NCI-H1694 treated with DMSO at 0.1 percent for 48 hours (cell line): ENCODE measurements around the gene ZSWIM6.
"Not testable (repeated sequence)": the region's sequence is repeated elsewhere in the genome, so short reads cannot be mapped to it uniquely, and the experiment has no call there.

Experiments used
- DNase-seq: peaks from one replicate; lab custom pipeline; 2025; lab: John Stamatoyannopoulos, UW

ZSWIM6 gene

DNA sequence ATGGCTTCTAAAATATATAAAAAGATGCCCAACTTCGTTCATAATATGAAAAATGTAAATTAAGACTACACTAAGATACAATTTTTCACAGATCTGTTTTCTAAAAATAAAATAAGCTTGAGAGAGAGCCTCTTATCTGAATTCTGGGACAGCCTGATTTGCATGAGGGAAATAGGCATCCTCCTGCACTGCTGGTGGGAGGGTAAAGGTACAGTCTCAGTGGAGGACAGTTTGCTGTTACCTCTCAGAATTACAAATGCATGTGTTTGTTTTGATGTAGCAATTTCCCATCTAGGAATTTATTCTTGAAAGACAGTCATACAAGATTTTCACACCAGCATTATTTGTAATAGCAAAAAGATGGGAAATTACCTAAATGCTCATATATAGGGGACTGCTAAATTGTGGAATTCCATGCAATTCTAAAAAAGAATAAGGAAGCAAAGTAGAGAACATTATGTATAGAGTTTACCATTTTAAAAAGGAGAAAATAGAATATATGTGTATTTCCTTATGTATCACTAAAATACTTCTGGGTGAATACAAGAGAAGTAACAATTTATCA lies 75.7 kb downstream of the ZSWIM6 start:
- no peak for DNase-seq

DNA sequence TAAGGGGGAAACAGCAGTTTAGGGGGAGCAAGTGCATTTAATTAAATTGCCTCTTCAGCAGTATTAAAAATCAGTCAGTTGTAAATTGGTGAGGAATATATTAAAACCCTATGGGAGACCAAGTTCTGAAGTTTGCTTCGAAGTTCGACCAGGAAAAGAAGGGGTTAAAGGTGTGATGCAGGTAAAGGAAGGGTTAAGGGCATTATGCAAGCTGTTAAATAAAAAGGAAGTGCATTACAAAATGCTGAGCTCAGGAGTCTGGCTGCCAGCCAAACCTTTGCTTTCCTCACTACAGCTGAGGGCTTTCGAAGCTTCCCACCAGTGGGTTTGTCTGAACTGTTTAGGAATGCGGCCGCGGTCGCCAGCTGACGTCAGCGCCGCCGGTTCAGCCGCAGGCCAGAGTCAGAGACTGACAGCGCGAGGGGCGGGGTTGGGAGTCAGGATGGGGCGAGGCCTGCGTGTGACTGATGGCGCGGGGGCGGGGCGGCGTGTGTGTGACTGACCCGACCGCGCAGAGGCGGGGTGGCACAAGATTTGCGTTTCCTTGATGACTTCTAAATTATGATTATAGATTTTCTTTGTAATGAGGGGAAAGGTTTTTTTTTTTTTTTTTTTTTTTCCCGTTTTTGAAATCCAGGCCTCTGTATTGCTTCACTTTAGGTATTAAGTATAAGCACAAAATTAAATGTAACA lies 76.6 kb downstream of the ZSWIM6 start:
- DNase-seq, result peak; percentile 65

DNA sequence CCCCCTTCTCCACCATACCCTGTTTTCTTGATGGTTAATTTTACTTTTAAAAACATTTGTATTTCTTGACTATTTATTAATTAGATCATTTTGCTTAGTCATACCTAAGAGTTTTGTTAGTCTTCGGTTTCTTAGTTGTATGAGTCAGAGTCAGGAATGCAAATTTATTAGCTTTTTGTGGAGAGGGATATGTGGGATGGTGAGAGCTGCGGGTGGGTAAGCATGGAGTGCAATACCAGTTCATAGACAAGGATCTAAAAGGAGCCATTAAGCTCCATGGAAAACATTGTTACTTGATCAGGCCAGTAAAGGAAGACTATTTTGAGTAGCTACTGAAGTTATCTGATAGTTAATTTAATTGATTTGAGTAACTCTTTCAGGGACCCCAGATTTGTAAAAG lies 77.5 kb downstream of the ZSWIM6 start:
- no peak for DNase-seq

DNA sequence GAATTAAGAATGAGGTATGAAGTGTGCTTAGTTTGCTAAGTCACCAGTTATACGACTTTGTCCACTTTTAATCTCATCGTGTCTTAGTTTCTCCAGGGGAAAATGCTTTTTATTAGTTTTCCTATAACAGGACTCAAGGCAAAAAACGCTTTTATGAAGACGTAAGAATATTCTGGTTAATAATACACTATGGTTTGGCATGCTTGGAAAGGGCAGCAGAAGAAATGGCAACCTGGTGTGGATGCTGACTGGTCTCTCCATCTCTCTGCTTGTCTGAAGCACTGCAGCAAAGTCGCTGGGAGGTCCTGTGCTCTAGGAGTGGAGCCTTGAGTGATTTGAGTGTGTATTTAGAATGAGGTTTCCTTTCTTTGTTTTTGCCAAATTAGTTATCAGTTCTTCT lies 78.8 kb downstream of the ZSWIM6 start:
- DNase-seq, result no peak

DNA sequence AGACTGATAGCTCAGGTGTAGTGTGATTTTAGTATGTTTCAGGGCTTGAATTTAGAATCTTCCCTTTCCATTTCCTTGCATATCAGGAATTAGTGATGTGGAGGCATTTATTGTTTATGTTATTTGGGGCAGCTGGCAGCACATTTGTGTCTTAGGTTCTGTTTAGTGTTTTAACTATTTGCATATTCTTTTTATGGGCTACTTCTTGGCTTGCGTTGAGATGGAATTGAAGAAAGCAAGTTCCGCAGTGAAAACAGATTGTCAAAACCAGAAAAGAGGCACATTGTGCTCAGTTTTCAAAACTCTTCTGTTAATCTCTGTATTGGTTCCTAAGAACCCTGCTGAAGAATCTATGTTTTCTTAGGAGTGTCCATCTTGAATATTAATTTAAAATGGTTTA lies 80.3 kb downstream of the ZSWIM6 start:
- DNase-seq, result no peak

DNA sequence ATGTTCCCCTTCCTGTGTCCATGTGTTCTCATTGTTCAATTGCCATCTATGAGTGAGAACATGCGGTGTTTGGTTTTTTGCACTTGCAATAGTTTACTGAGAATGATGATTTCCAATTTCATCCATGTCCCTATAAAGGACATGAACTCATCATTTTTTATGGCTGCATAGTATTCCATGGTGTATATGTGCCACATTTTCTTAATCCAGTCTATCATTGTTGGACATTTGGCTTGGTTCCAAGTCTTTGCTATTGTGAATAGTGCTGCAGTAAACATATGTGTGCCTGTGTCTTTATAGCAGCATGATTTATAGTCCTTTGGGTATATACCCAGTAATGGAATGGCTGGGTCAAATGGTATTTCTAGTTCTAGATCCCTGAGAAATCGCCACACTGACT lies 81.1 kb downstream of the ZSWIM6 start:
- not testable (repeated sequence) for DNase-seq

DNA sequence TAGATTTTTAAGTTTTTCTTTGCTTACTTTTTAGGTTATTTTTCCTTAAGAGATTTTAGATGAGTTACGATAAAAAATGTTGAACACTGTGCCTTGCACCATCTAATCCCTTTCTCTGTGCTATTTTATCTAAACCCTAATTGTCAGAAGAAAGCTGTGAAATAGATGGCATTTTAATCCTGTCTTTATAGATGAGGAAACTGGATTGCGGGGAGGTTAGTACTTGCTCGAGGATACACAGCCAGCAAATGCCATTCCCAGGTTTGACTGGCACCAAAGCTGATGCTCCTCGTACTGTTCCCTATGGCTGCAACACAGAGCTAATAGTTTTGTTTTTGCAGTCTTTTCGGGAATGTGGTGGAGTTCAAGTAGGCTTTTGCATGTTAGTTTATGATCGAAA lies 82.7 kb downstream of the ZSWIM6 start:
- no peak for DNase-seq

DNA sequence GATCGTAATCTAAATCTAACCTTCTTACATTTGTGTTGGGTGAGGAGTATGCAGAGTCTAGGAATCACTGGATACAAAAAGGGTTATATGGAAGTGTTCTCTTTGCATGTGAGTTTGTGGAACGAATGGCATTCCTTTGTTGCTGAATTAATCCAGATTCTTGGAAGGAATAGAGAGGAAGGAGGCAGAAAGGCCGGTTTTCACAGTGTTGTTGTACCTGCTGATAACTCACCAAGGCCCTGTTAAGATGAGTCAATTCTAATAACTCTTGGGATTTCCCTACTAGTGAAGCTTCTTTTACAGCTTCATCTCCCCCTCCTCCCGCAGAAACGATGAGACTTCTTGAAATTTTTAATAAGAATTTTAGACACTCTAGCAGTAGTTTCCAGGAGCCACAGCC lies 84.0 kb downstream of the ZSWIM6 start:
- DNase-seq, result no peak

DNA sequence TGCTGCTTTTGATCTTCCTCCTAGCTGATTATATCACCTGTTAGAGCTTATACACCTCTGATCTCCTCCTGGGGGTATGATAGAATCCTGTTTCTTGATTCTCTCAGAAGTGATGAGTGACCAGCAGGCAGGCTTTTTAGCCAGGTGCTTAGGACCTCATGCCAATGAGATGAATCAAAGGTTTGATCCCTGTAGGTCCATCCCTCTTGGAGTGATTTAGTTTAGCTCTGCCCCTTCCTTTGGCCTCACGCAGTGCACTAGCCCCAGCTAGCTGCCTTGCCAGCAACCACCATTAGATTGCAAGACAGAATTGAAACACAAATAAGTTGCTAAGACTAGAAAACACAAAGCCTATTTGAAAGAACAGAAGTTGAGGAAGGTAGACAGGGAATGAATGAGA lies 84.4 kb downstream of the ZSWIM6 start:
- no peak for DNase-seq

DNA sequence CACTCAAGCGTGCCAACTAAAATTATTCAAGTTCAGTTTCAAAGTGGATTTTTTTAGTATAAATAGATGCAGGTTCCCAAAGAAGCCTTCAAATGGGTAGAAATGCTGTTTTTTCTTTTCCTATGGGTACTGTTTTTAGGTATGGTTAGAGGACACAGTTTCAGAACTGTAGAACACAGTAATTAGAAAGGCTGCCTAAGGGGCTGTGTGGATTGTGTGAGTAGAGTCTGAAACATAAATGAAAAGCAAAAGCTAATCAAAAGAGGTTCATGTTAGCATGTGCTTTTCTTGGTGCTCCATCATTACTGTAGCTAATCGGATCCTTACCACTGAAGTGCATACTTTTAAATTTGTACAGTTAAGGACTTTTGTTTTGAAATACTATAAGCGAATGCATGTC lies 85.3 kb downstream of the ZSWIM6 start:
- no peak for DNase-seq

DNA sequence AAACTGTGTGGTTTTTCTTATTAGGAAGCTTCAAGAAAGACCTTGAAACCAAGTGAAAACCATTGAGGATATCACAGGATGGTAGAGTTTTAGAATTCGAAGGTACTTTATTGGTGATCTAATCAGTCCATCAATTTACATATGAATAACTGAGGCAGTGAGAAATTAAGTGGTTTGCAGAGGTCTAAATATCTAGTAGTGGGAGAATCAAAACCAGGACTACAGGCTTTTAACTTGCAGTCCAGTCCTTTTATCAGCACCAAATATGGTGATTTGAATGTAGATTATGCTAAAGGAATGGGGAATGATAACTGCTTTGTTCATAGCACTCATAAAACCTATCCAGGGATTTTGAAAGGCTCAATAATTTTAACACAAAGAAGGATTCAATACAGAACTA lies 85.8 kb downstream of the ZSWIM6 start:
- no peak for DNase-seq

DNA sequence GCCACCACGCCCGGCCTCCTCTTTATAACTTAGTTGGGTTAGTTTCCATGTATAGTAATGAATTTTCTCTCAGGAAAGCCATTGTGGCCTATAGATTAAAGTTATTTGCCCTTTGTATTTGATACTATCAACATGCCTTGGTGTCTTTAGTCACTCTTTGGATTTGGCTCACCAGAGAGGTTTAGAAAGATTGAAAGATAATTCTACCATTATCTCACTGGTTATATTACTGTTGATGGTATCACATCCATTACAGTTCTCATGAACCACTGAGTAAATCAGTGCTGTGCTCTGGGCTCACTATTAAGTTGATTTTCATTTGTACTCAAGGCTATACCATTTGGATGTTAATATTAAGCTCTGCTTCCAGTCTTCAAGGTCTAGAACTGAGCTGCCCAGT lies 87.0 kb downstream of the ZSWIM6 start:
- DNase-seq, result no peak

DNA sequence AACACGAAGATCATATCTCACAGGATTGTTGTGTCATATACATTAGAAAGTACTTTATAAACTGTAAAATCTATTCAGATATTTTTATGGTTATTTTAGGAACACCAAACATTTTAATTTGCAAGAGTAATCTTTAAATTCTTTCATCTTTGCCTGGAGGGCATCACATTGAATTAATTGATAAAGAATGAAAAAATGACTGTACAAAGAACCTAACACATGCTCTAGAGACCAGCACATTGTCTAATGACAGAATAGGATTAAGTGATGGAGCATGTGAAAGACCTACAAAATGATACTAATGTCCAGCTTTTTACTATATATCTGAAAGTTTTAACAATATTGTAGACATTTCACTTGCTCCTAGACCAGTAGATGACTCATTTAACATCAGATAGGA lies 88.0 kb downstream of the ZSWIM6 start:
- DNase-seq, result no peak

DNA sequence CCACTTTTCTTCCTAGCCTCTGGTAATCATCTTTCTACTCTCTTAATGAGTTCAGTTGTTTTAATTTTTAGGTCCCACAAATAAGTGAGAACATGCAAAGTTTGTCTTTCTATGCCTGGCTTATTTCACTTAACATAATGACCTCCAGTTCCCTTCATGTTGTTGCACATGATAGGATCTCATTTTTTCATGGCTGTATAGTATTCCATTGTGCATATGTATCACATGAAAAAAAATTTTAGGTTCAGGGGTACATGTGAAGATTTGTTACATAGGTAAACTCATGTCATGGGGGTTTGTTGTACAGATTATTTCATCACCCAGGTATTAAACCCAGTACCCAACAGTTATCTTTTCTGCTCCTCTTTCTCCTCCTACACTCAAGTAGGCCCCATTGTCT lies 89.2 kb downstream of the ZSWIM6 start:
- DNase-seq, result not testable (repeated sequence)

DNA sequence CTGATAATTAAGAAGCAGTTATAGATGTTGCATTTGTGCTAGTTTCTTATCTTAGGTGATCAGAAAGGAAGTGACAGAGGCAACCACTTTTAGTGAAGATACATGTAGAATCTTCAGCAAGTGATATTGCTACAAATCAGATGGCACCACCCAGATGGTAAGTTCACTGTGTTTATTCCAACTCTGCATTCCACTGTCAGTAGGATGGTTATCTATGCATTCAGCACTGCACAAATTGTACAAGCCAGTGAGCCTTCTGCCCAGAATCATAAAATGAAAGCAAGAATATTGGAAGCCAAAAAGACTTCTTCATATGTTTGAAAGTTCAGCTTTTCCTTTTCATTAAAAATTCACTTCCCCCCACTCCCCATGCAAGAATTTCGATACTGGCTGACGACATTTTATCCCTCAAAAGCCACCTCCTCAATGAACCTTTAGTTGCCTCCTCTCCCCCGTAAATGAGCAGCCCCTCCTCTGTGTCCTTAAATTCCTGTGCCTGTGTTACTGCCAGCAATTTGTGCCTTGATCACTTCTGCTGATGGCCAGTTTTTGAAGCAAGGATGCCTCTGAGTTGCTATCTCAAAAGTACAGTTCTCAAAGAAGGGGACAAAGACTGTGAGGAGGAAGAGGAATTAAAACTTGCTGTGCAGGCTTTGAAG lies 91.6 kb downstream of the ZSWIM6 start:
- DNase-seq, result no peak

DNA sequence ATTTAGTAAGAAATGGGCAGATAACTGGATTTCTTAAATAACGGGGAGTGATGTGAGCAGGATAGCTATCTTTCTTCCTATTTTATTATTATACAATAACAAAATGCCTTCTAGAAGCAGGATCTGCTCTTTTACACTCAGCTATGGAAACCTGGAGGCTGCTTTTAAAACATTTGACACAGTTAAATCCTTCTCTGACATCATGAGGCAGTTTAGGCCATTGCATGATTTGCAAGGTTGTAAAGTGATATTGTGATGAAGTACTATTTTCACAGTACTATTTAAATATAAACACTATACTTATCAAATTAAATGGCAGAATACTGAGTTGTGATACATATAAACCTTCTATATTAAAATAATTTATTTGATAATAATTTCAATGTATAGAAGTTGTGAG lies 93.9 kb downstream of the ZSWIM6 start:
- no peak for DNase-seq

DNA sequence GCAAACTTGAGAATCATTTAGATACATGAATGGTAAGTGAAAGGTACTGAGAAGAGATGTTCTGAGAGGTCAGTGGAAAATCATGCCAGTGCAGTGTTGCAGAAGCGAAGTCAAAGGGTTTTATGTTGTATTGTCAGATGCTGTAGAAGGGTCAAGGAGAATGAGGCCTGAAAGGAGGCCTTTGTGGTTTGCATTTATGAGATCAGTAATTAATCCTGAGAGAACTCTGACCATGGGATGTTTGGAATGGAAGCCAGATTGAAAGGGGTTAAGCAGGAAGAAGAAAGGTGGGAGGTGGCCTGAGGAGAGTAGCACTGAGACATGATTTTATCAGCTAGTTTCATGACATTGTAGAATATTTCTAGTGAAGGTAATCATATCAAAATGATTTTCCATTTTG lies 97.8 kb downstream of the ZSWIM6 start:
- DNase-seq, result no peak

DNA sequence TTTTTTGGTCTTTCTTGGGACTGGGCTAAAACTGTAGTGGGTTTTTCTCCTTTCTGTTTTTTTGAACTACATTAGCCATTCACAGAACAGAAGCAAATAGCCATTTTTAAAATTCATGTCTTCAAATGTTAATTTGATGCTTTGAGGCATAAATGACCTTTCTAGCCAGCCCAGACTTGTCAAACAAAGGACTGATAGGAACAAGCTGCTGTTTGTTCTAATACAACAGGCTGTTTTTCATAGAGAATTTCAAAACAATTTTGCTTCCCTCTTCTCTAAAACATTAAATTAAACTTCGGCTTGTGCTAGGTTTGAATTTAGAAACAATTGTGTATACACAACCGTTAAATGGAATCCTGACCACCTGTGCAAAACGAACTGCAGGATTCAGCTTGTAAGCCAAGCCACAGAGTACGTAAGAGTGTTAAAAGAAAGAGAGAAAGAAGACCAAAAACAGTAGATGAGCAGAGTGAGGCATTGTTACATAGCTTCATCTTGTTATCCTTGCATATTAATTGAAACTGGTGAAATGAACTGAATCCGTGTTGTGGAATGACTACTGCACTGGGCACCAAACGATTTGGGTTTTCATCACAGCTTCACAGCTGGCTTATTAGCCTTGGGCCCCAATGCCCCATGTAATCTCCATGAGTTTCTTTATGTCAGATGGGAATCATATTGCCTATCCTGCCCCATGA lies 100.0 kb downstream of the ZSWIM6 start:
- DNase-seq, result peak; percentile 13

DNA sequence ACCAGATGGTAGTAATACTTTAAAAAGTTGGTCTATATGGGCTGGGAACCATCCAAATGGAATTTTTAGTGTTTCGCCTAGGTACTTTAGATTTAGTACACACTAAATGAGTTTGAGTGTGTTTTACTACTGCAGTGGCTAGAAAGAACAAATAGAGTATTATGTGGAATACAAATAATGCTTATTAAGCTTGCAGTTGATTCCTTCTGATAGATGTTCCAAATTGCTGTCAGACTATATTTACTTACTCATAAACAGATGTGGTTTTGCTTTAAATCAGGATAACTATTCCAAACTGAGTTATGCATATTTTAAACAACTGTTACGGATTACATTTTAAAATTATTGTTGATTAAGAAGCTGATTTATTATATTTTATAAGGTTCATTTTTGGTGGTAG lies 103.3 kb downstream of the ZSWIM6 start:
- DNase-seq, result no peak

DNA sequence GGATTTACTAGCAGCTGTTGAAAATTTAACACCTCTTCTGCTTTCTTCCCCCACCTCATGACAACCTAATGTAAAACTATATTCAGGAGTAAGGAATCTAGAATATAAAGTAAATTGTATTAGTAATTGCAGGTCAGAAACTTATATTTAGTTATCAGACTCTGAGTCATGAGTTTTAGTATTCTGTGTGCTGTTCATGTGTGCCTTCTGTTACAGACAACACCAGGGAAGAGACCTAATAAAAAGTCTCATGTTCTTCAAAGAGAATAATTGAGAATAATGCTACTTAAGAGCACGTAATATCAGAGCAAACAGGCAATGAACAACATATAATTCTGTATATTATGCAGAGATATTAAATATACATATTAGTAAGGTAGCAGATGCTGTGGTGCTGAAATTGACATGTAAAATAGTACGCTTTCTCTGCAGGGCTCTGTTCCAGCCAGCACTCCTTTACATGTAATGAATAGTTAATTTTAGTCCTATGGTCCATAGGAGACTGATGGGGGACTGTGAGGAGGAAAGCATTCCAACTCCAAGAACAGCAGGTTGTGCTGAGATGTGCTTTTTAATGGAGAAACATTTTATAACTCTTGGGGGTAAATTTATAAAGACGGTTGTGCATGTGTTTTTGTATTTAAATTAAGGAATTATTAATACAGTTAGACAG lies 106.4 kb downstream of the ZSWIM6 start:
- no peak for DNase-seq

DNA sequence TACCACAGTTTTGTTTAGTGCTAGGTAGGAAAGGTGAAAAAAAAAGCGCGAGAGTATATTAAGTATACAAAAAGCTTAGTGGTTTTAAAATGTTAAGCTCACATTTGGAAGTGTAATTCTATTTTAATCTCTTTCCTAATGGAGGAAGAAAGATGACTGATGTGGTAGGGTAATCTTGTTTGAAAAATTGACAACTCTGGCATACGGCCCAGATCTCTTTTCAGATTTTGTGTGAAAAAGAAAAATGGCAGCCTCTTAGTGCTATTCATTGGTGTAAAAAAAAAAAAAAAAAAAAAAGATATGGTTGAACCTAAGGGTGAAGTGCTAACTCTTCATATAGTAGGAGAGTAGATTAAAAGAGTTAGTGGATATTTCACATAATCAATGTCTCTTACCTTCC lies 108.0 kb downstream of the ZSWIM6 start:
- DNase-seq, result no peak

DNA sequence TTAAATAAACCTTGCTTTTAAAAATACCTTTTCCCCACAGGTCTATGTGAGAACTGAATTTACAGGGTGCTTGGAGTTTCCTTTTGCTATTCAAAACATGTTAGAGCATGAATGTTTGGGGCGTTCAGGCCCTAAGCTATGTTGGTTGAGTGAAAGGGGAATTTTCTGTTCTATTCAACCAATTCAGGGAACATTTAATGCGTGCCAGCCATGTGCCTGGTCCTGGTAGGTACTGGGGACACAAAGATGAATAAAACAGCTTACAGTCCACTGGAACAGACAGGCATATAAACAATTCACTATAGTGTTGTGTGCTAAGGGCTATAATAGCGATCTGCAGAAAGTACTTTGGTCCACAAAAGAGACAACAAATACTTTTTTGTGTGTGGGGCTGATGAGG lies 108.5 kb downstream of the ZSWIM6 start:
- DNase-seq, result no peak

DNA sequence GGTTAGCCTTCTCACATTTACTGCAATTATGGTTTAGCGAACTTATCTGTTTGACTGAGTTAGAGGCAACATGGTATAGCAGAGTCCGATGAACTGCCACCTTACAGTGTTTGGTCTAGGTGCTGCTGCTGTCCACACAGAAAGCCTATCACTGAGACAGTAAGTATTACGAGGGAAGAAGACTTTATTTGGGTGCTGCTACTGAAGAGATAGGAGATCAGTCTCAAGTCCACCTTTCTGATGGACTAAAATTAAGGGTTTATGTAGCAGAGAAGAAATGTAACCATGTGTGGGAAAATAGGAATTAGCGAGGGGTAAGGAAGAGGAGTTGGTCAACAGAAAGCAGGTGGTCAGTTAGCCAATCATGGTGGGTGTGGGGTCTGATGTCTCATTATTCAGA lies 109.7 kb downstream of the ZSWIM6 start:
- DNase-seq, result no peak
